SK-N-SH treated with all-trans-retinoic acid at 6 μM for 48 hours (cell line): Measurements from ENCODE around the gene RMND5B.

Experiments used
- ATAC-seq: fragments of 200-7000 bp; cut with Tn5 transposase; 3 replicates; pipeline ENCODE4 v1.9.1; 2020; ENCODE audit warnings: mild to moderate bottlenecking, moderate library complexity
- ARNTL ChIP-seq: fragments of 450-650 bp; formaldehyde crosslinking; IDR thresholded peaks from 2 replicates; pipeline ENCODE4 v1.5.0; 2020; ENCODE audit warnings: low read depth, mild to moderate bottlenecking, moderate library complexity, borderline replicate concordance
- BACH2 ChIP-seq: fragments of 250-450 bp; sonication (Bioruptor Pico); IDR thresholded peaks from 2 replicates; pipeline ENCODE4 v1.9.0; 2021; ENCODE audit warnings: mild to moderate bottlenecking, borderline replicate concordance
- CSDC2 ChIP-seq: fragments of 250-450 bp; sonication (Bioruptor Pico); IDR thresholded peaks from 2 replicates; pipeline ENCODE4 v1.5.0; 2020; ENCODE audit warnings: mild to moderate bottlenecking, moderate library complexity
- GLIS3 ChIP-seq: fragments of 250-450 bp; sonication (Bioruptor Pico); IDR thresholded peaks from 2 replicates; pipeline ENCODE4 v1.5.0; 2020; ENCODE audit warnings: mild to moderate bottlenecking, moderate library complexity
- ISL1 ChIP-seq: fragments of 250-450 bp; sonication (Bioruptor Pico); IDR thresholded peaks from 2 replicates; pipeline ENCODE4 v2.1.2; 2022; ENCODE audit warnings: mild to moderate bottlenecking, moderate library complexity
- OSR1 ChIP-seq: fragments of 250-450 bp; sonication (Bioruptor Pico); IDR thresholded peaks from 2 replicates; pipeline ENCODE4 v1.8.0; 2022; ENCODE audit warnings: moderate library complexity, mild to moderate bottlenecking, inconsistent platforms
- PPARA ChIP-seq: fragments of 250-450 bp; sonication (Bioruptor Pico); IDR thresholded peaks from 2 replicates; pipeline ENCODE4 v1.5.0; 2020; ENCODE audit warnings: mild to moderate bottlenecking, borderline replicate concordance
- RARB ChIP-seq: fragments of 250-450 bp; sonication (Bioruptor Pico); IDR thresholded peaks from 2 replicates; pipeline ENCODE4 v1.8.0; 2021; ENCODE audit warnings: mild to moderate bottlenecking, moderate library complexity
- SNAI2 ChIP-seq: fragments of 250-450 bp; sonication (Bioruptor Pico); IDR thresholded peaks from 2 replicates; pipeline ENCODE4 v1.5.0; 2020; ENCODE audit warnings: mild to moderate bottlenecking, moderate library complexity
- TCF4 ChIP-seq: fragments of 250-450 bp; sonication (Bioruptor Pico); IDR thresholded peaks from 2 replicates; pipeline ENCODE4 v1.8.0; 2021; ENCODE audit warnings: mild to moderate bottlenecking, moderate library complexity, borderline replicate concordance
- TOX ChIP-seq: fragments of 250-450 bp; sonication (Bioruptor Pico); IDR thresholded peaks from 2 replicates; pipeline ENCODE4 v1.8.0; 2021; ENCODE audit warnings: mild to moderate bottlenecking, moderate library complexity, borderline replicate concordance
- ZC3H10 ChIP-seq: fragments of 250-450 bp; sonication (Bioruptor Pico); IDR thresholded peaks from 2 replicates; pipeline ENCODE4 v1.5.1; 2021; ENCODE audit warnings: mild to moderate bottlenecking, moderate library complexity
- ZFP3 ChIP-seq: fragments of 250-450 bp; sonication (Bioruptor Pico); IDR thresholded peaks from 2 replicates; pipeline ENCODE4 v1.5.0; 2020; ENCODE audit warnings: mild to moderate bottlenecking, moderate library complexity
- ZFP30 ChIP-seq: fragments of 450-650 bp; formaldehyde crosslinking; IDR thresholded peaks from 2 replicates; pipeline ENCODE4 v1.5.0; 2022; ENCODE audit warnings: mild to moderate bottlenecking, moderate library complexity
- ZNF565 ChIP-seq: fragments of 450-650 bp; formaldehyde crosslinking; conservative IDR thresholded peaks from 2 replicates; pipeline ENCODE4 v1.5.0; 2020; ENCODE audit warnings: low read depth, mild to moderate bottlenecking, moderate library complexity
- ZNF70 ChIP-seq: fragments of 450-650 bp; formaldehyde crosslinking; IDR thresholded peaks from 2 replicates; pipeline ENCODE4 v1.5.0; 2020; ENCODE audit warnings: mild to moderate bottlenecking, moderate library complexity
- ZNF8 ChIP-seq: fragments of 450-650 bp; formaldehyde crosslinking; IDR thresholded peaks from 2 replicates; pipeline ENCODE4 v1.5.0; 2020; ENCODE audit warnings: mild to moderate bottlenecking, moderate library complexity
- TF ChIP-seq, protein P1 (sequence below): fragments of 250-450 bp; sonication (Bioruptor Pico); IDR thresholded peaks from 2 replicates; pipeline ENCODE4 v1.8.0; 2020; ENCODE audit warnings: mild to moderate bottlenecking, moderate library complexity, borderline replicate concordance
- TF ChIP-seq, protein P2 (sequence below): fragments of 250-450 bp; sonication (Bioruptor Pico); IDR thresholded peaks from 2 replicates; pipeline ENCODE4 v1.8.0; 2021; ENCODE audit warnings: low read depth, mild to moderate bottlenecking, moderate library complexity, borderline replicate concordance
- TF ChIP-seq, protein P3 (sequence below): fragments of 250-450 bp; sonication (Bioruptor Pico); IDR thresholded peaks from 2 replicates; pipeline ENCODE4 v1.5.1; 2021; ENCODE audit warnings: mild to moderate bottlenecking, moderate library complexity
- TF ChIP-seq, protein P4 (sequence below): fragments of 250-450 bp; sonication (Bioruptor Pico); IDR thresholded peaks from 2 replicates; pipeline ENCODE4 v1.5.1; 2020; ENCODE audit warnings: low read depth, mild to moderate bottlenecking, moderate library complexity
- TF ChIP-seq, protein P5 (sequence below): fragments of 250-450 bp; sonication (Bioruptor Pico); IDR thresholded peaks from 2 replicates; pipeline ENCODE4 v1.5.0; 2020; ENCODE audit warnings: mild to moderate bottlenecking, moderate library complexity

RMND5B gene

DNA sequence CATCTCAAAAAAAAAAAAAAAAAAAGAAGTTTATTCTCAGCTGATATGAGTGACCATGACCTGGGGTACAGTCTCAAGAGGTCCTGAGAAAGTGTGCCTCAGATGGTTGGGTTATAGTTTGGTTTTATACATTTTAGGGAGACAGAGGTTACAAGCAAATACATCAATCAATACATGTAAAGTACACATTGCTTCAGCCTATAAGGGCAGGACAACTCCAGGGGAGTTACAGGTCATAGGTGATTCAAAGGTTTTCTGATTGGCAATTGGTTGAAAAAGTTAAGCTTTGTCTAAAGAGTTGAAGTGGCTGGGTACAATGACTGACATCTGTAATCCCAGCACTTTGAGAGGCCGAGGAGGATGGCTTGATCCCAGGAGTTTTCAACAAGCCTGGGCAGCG lies 58.6 kb downstream of the RMND5B start:
- no peak for ATAC-seq
- TF ChIP-seq ZC3H10 (CRISPR knock-in tag): no peak
- TF ChIP-seq SNAI2 (CRISPR knock-in tag): no peak
- TF ChIP-seq GLIS3 (CRISPR knock-in tag): no peak

DNA sequence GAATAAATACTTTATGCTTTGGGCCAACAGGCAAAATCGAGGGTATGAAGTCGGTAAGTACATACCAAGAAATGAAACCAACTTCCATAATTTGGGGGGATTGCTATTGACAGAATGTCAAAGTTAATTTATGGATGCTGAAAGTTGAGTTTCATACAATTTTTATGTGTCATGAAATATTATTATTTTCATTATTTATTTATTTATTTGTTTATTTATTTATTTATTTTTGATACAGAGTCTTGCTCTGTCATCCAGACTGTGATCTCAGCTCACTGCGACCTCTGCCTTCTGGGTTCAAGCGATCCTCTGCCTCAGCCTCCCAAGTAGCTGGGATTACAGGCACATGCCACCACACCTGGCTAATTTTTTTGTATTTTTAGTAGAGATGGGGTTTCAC lies 60.8 kb downstream of the RMND5B start:
- ATAC-seq: no peak
- TF ChIP-seq SNAI2 (CRISPR knock-in tag) (no peak), ZNF565 (no peak), ARNTL (no peak), ZC3H10 (CRISPR knock-in tag) (no peak), ZNF8 (CRISPR knock-in tag) (no peak), CSDC2 (no peak), TOX (no peak)
- TF ChIP-seq, protein P1, sequence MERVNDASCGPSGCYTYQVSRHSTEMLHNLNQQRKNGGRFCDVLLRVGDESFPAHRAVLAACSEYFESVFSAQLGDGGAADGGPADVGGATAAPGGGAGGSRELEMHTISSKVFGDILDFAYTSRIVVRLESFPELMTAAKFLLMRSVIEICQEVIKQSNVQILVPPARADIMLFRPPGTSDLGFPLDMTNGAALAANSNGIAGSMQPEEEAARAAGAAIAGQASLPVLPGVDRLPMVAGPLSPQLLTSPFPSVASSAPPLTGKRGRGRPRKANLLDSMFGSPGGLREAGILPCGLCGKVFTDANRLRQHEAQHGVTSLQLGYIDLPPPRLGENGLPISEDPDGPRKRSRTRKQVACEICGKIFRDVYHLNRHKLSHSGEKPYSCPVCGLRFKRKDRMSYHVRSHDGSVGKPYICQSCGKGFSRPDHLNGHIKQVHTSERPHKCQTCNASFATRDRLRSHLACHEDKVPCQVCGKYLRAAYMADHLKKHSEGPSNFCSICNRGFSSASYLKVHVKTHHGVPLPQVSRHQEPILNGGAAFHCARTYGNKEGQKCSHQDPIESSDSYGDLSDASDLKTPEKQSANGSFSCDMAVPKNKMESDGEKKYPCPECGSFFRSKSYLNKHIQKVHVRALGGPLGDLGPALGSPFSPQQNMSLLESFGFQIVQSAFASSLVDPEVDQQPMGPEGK (CRISPR knock-in tag): no peak
- TF ChIP-seq, all 23 proteins: peak for 0

DNA sequence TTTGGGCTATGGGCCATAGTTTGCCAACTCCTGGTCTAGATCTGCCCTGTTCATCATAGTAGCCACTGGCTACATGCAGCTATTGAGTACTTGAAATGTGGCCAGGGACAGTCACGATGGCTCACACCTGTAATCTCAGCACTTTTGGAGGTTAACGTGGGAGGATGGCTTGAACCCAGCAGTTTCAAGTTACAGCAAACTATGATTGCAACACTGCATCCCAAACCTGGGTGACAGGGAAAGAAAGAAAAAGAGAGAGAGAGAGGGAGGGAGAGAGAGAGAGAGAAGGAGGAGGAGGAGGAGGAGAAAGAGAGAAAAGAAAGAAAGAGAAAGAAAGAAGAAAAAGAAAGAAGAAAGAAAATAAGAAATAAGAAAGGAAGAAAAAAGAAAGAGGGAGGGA lies 61.4 kb downstream of the RMND5B start:
- no peak for ATAC-seq
- TF ChIP-seq GLIS3 (CRISPR knock-in tag): no peak
- no peak for TF ChIP-seq OSR1
- no peak for TF ChIP-seq PPARA
- TF ChIP-seq ZNF70 (CRISPR knock-in tag): no peak
- TF ChIP-seq, protein P2, sequence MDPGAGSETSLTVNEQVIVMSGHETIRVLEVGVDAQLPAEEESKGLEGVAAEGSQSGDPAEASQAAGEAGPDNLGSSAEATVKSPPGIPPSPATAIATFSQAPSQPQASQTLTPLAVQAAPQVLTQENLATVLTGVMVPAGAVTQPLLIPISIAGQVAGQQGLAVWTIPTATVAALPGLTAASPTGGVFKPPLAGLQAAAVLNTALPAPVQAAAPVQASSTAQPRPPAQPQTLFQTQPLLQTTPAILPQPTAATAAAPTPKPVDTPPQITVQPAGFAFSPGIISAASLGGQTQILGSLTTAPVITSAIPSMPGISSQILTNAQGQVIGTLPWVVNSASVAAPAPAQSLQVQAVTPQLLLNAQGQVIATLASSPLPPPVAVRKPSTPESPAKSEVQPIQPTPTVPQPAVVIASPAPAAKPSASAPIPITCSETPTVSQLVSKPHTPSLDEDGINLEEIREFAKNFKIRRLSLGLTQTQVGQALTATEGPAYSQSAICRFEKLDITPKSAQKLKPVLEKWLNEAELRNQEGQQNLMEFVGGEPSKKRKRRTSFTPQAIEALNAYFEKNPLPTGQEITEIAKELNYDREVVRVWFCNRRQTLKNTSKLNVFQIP (CRISPR knock-in tag): no peak
- no peak for TF ChIP-seq ISL1
- TF ChIP-seq TCF4 (CRISPR knock-in tag): no peak
- TF ChIP-seq RARB (CRISPR knock-in tag): no peak
- no peak for TF ChIP-seq ARNTL
- TF ChIP-seq BACH2 (CRISPR knock-in tag): no peak
- TF ChIP-seq TOX: no peak
- TF ChIP-seq ZFP30 (CRISPR knock-in tag): no peak
- TF ChIP-seq SNAI2 (CRISPR knock-in tag): no peak
- no peak for TF ChIP-seq ZNF565
- TF ChIP-seq, protein P3, sequence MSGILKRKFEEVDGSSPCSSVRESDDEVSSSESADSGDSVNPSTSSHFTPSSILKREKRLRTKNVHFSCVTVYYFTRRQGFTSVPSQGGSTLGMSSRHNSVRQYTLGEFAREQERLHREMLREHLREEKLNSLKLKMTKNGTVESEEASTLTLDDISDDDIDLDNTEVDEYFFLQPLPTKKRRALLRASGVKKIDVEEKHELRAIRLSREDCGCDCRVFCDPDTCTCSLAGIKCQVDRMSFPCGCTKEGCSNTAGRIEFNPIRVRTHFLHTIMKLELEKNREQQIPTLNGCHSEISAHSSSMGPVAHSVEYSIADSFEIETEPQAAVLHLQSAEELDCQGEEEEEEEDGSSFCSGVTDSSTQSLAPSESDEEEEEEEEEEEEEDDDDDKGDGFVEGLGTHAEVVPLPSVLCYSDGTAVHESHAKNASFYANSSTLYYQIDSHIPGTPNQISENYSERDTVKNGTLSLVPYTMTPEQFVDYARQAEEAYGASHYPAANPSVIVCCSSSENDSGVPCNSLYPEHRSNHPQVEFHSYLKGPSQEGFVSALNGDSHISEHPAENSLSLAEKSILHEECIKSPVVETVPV: no peak
- TF ChIP-seq ZFP3 (CRISPR knock-in tag): no peak

DNA sequence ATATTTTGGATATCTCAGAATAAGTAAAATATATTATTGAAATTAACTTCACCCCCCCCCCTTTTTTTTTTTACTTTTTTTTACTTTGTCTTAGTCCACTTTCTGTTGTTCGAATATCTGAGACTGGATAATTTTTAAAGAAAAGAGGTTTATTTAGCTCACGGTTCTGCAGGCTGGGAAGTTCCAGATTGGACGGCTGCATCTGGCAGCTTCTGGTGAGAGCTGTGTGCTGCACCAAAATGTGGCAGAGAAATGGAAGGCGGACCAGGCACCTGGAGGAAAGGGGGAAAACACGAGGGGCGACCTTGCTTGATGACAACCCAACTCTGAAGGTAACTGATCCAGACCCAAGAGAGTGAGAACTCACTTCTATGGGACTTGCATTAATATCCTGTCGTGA lies 62.0 kb downstream of the RMND5B start:
- ATAC-seq: no peak
- TF ChIP-seq OSR1 (no peak), TCF4 (CRISPR knock-in tag) (no peak), ZFP3 (CRISPR knock-in tag) (no peak)
- TF ChIP-seq, protein P2 (CRISPR knock-in tag): no peak
- TF ChIP-seq, all 23 proteins: peak for 0

DNA sequence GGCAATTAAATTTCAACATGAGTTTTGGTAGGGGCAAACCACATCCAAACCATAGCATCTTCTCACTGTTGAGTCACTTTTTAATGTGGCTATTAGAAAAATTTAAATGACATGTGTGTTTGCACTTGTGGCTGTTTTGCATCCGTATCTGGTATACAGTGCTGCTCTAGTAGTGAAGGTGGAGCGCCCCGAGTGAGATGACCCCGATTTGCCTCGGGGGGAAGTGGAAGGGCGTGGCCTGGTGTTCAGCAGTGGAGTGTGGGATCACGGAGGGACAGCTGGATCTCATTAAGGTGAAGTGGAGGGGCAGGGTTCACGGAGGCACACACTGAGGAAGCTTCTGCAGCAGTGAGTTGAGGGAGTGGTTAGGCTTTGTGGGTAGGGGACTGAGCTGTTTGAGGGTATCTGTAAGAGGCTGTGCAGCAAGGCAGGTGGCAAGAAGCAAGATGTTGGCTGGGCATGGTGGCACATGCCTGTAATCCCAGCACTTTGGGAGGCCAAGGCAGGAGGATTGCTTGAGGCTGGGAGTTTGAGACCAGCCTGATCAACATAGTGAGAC lies 62.5 kb downstream of the RMND5B start:
- no peak for ATAC-seq
- TF ChIP-seq RARB (CRISPR knock-in tag) (no peak), ZNF8 (CRISPR knock-in tag) (no peak), ZNF565 (no peak), ARNTL (no peak), BACH2 (CRISPR knock-in tag) (no peak), ZNF70 (CRISPR knock-in tag) (no peak), GLIS3 (CRISPR knock-in tag) (no peak), PPARA (no peak), ZFP30 (CRISPR knock-in tag) (no peak)
- TF ChIP-seq, protein P2 (CRISPR knock-in tag): no peak
- TF ChIP-seq, protein P4, sequence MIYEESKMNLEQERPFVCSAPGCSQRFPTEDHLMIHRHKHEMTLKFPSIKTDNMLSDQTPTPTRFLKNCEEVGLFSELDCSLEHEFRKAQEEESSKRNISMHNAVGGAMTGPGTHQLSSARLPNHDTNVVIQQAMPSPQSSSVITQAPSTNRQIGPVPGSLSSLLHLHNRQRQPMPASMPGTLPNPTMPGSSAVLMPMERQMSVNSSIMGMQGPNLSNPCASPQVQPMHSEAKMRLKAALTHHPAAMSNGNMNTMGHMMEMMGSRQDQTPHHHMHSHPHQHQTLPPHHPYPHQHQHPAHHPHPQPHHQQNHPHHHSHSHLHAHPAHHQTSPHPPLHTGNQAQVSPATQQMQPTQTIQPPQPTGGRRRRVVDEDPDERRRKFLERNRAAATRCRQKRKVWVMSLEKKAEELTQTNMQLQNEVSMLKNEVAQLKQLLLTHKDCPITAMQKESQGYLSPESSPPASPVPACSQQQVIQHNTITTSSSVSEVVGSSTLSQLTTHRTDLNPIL (CRISPR knock-in tag): no peak
- TF ChIP-seq, protein P5, sequence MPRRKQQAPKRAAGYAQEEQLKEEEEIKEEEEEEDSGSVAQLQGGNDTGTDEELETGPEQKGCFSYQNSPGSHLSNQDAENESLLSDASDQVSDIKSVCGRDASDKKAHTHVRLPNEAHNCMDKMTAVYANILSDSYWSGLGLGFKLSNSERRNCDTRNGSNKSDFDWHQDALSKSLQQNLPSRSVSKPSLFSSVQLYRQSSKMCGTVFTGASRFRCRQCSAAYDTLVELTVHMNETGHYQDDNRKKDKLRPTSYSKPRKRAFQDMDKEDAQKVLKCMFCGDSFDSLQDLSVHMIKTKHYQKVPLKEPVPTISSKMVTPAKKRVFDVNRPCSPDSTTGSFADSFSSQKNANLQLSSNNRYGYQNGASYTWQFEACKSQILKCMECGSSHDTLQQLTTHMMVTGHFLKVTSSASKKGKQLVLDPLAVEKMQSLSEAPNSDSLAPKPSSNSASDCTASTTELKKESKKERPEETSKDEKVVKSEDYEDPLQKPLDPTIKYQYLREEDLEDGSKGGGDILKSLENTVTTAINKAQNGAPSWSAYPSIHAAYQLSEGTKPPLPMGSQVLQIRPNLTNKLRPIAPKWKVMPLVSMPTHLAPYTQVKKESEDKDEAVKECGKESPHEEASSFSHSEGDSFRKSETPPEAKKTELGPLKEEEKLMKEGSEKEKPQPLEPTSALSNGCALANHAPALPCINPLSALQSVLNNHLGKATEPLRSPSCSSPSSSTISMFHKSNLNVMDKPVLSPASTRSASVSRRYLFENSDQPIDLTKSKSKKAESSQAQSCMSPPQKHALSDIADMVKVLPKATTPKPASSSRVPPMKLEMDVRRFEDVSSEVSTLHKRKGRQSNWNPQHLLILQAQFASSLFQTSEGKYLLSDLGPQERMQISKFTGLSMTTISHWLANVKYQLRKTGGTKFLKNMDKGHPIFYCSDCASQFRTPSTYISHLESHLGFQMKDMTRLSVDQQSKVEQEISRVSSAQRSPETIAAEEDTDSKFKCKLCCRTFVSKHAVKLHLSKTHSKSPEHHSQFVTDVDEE (CRISPR knock-in tag): no peak
